Measurements from ENCODE around the gene C6orf47. TPM values are rescaled to one million over a fixed set of nuclear protein-coding genes. Genes with fewer than 3 reads are reported as not detected.

Gene C6orf47
- total RNA-seq, 4 donors from 2014 or later: 35.8 to 39.9 (median 37.2) TPM

DNA sequence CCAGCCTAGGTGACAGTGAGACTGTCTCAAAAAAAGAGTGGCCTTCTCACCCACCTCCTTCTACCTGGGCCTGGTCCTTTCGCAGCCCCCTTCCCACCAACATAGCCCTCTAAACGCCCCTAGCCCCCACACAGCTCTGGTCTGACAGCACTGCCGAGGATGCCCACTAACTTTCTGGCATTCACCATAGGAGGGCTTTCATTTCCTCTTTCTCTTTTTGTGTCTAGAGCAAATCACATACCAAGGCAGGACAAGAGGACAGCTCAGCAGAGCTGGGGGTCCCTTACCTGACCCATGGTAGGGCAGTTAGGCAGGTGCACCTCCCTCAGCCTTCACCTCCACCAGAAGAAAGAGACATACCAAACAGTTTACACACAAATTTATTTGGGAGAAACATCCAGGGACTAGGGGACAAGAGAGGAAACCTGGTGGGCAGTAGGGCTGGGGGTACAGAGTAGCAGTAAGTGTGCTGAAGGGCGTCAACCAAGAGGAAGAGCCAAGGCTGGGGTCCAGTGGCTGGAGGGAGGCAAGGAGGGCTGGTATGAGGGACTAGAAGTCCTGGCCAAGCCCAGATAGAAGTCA is 15.8 kb upstream of the C6orf47 start:
- 73 to 82% methylated on average over 4 of the region's 4 CpGs for WGBS, 2 donors
- intact Hi-C loops (cut with DNase I; ENCODE audit: low total_unique reads): no loop called here
- no peak for DNase-seq (ENCODE audit: low spot score in 2 of 2)
- H3K4me3 ChIP-seq (ENCODE audit: low read depth, poor library complexity, severe bottlenecking): no peak overlapping the region
- TF ChIP-seq POLR2A (IDR thresholded peaks at IDR 0.05) (no peak), CTCF (IDR thresholded peaks at IDR 0.05) (no peak)

- WGBS, 2 donors: 81 to 88% methylated on average over 8 of the region's 8 CpGs
- intact Hi-C loops (cut with DNase I; ENCODE audit: low total_unique reads): no loop called here
- DNase-seq (ENCODE audit: low spot score in 2 of 2): no peak
- no peak within 1 kb of the TSS for H3K4me3 ChIP-seq (ENCODE audit: low read depth, poor library complexity, severe bottlenecking)
- no peak for TF ChIP-seq CTCF (IDR thresholded peaks at IDR 0.05)
- TF ChIP-seq POLR2A (IDR thresholded peaks at IDR 0.05): no peak
Measured at GRCh38 chr6:31669676-31670075, 9.1 kb upstream of the C6orf47 start, which contains the start of gene LY6G5B. TSS of gene LY6G5B (plus strand) at chr6:31669976. CDS start at chr6:31670951, 975 bp downstream.

GRCh38 chr6:31666337-31666965 is 5.9 kb upstream of the C6orf47 start:
- 2 to 3% methylated on average over 15 of the region's 15 CpGs for WGBS, 2 donors
- TF ChIP-seq POLR2A (IDR thresholded peaks at IDR 0.05) (no peak), CTCF (IDR thresholded peaks at IDR 0.05) (no peak)
- intact Hi-C loops (cut with DNase I; ENCODE audit: low total_unique reads): no loop called here
- H3K4me3 ChIP-seq (ENCODE audit: low read depth, poor library complexity, severe bottlenecking): peak overlapping the region; percentile 72
- DNase-seq (ENCODE audit: low spot score in 2 of 2): no peak

- peak; percentile 99 to 100 for DNase-seq (ENCODE audit: low spot score in 2 of 2)
- H3K4me3 ChIP-seq (ENCODE audit: low read depth, poor library complexity, severe bottlenecking): peak within 1 kb of the TSS; percentile 72
- WGBS, 2 donors: 0 to 1% methylated on average over 55 to 62 of the region's 63 CpGs
- intact Hi-C loops (cut with DNase I; ENCODE audit: low total_unique reads): no loop called here
- TF ChIP-seq CTCF (IDR thresholded peaks at IDR 0.05): no peak
- TF ChIP-seq POLR2A (IDR thresholded peaks at IDR 0.05): no peak
Measured at GRCh38 chr6:31665501-31666336, 5.1 kb upstream of the C6orf47 start, which contains the start of gene CSNK2B. TSS of gene CSNK2B (plus strand) at chr6:31666080. CDS start at chr6:31666832, 752 bp downstream.

DNA sequence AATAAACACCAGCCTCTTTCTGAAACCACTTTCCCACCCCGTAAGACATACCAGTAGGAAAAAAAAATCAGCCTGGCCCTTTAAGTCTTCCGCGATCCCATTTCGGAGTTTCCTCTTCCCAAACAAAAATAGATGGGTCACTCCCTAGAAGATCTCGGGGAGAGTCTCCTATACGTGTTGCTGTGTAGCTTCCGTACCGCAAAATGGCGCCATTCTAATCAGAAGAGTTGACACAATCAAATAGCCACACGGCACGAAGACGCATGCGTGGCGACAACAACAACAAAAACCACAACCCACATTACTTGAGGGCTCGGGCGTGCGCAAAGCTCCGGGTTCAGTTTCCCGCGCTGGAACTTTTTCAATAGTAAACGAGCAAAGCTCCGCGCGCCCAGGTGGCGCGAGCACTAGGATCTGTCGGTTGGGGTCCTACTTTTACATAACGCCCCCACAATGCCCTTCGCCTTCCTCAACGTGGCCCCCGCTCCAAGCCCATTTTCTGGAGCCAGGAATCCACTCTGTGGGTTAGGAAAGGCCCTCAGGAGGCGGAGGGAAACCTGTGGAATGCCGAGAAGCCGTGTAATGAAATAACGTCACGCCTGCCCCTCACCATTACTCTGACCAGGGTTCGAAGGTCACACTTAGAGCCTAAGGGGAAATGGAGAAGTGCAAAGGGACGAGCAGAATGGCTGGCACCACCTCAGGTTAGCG is 4.4 kb upstream of the C6orf47 start, which contains the start of gene GPANK1:
Gene GPANK1 (minus strand): TSS at position 208 of the 711 bp plus-strand sequence. CDS start 519 bp downstream, outside the sequence.
- TF ChIP-seq CTCF (IDR thresholded peaks at IDR 0.05): no peak
- TF ChIP-seq POLR2A (IDR thresholded peaks at IDR 0.05): peak in 1 of 2 donors; percentile 2
- intact Hi-C loops (cut with DNase I; ENCODE audit: low total_unique reads): no loop called here
- WGBS, 2 donors: 0 to 1% methylated on average over 38 to 39 of the region's 39 CpGs
- peak within 1 kb of the TSS; percentile 61 for H3K4me3 ChIP-seq (ENCODE audit: low read depth, poor library complexity, severe bottlenecking)
- peak; percentile 95 to 98 for DNase-seq (ENCODE audit: low spot score in 2 of 2)

Data from lower leg skin (tissue), 4 donors.